ENCODE results near the gene ATP6V0B.

- TF ChIP-seq CTCF (IDR thresholded peaks at IDR 0.05; ENCODE audit: low read depth, low read length) (no peak), POLR2A (IDR thresholded peaks at IDR 0.05; ENCODE audit: extremely low read depth, insufficient read length) (peak; percentile 70), MAX (IDR thresholded peaks at IDR 0.05; ENCODE audit: low read depth, low read length) (peak; percentile 99)
These were observed at the start of gene ATP6V0B for GRCh38 chr1:43974443-43975248.

Data from NB4 (cell line).